Occipital lobe (tissue), 2 donors: ENCODE results near the gene OR13C2. TPM values are rescaled to one million over a fixed set of nuclear protein-coding genes. Genes with fewer than 3 reads are reported as not detected.
"Not testable (repeated sequence)": the region's sequence is repeated elsewhere in the genome, so short reads cannot be mapped to it uniquely, and the experiment has no call there.

ENCODE experiments used
- DNase-seq: peaks from one replicate; lab custom pipeline; 2025; lab: John Stamatoyannopoulos, UW
- total RNA-seq: library from RNA; depleted of rRNA; stranded (reverse); fragments of >200 nt; gene quantifications from one replicate; pipeline ENCODE4 v1.2.3, GENCODE V29; 2014

The OR13C2 gene
- total RNA-seq = not detected

- DNase-seq = not testable (repeated sequence)
Observed at GRCh38 chr9:104605527-104605926, at the start of gene OR13C2. Gene OR13C2, minus strand, starts transcription at chr9:104605627. Its CDS starts 0 bp downstream, at chr9:104605627.

GRCh38 chr9:104635456-104635855, 30.0 kb upstream of the OR13C2 start:
- DNase-seq = no peak

DNA sequence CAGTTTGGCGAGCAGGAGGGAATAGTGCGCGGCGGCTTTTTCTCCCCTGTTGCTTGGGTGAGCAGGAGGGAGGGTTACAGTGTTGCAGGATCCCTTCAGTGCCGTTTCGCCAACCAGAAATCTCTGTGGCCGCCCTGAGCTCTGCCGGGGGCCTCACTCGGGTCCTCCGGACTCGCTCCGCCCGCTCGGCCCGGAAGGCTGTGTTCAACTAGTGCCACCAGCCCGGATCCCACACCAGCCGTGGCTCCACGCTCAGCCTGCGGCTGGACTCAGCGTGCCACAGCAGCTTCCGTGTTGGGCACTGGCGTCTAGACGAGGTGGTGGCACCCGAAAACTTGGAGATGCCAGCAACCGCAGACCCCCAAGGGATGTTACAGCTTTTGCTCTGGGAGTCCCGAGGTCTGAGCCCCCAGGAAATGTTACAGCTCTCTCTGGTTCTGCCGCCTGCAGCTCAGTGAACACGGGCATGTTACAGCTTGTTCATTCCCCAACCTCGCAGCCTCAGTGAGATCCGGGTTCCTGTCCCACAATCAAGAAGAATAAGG, 28.6 kb upstream of the OR13C2 start:
- DNase-seq = no peak

GRCh38 chr9:104625964-104626363, 20.5 kb upstream of the OR13C2 start:
- not testable (repeated sequence) for DNase-seq

DNA sequence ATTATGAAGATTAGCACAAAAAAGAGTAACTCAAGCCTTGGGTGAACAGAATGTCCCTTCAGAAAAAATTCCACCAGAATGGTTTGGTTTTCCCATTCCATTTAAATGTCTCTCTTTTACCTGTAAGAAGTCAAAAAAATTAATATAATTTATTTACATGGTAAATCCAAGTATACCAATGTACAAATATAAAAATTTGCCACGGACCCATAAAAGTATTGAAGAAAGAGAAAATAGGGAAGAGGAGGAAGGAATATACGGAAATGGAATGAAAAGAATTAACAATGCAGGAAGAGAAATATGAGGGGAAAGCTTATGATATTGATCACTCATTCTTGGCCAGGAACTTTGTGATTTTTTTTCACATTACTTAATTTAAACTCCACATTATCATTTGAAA, 12.7 kb upstream of the OR13C2 start, which contains the start of gene OR13C9:
TSS of gene OR13C9 (minus strand) at position 101 of the 400 bp plus-strand sequence. CDS start at position 101, 0 bp downstream.
- DNase-seq = no peak

GRCh38 chr9:104617418-104617817, 12.0 kb upstream of the OR13C2 start:
- DNase-seq = no peak

DNA sequence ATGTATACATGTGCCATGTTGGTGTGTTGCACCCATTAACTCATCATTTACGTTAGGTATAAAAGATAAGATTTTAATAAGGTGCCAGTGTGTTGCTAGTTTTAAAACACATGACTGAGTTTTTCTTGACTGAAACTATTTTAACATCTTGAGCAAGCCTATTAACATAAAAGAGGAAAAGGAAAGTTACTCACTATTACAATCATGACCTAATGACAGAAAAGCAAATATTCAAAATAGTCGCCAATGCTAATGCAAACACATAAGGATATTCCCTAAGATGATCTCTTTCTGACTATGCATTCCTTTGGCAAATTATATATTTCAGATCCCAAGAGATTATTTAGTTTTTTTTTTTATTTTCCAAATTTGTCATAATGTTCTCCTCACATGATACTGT, 5.8 kb upstream of the OR13C2 start:
- DNase-seq = no peak

- DNase-seq = no peak
Observed at GRCh38 chr9:104608336-104608735, 2.9 kb upstream of the OR13C2 start.

DNA sequence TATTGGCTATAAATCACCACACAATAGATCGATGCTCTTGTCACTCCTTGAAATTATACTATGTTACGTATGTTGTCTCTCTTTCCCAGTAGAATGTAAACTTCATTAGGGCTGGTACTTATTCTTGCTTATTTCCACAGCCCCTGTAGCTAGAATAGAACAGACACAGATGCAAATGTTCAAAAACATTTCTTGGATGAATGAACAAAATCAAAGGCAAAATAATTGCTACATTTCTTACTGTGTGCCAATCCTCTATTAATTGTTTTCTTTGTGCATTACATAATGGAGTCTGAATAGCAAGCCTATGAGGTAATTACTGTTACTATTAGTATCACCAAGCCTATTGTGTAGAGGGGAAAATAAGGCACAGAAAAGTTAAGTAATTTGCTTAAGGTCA, 725 bp upstream of the OR13C2 start:
- DNase-seq = no peak

GRCh38 chr9:104604801-104605200, 626 bp downstream of the OR13C2 start:
- no peak for DNase-seq

DNA sequence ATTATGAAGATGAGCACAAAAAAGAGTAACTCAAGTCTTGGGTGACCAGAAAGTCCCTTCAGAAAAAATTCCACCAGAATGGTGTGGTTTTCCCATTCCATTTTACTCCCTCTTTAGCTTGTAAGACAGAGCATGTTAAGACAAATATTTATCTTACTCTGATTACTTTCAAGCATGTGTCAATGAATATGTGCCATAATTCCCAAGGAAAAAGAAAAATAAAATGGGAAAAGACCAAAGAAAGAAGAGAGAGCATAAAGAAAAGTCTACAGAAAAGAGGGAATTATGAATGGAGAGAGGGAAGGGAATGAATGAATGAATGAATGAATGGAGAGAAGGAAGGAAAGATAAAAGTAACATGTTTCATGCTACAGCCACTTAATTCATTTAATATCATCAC, 6.1 kb downstream of the OR13C2 start, which contains the start of gene OR13C5:
TSS of gene OR13C5 (minus strand) at position 101 of the 400 bp plus-strand sequence. CDS start at position 101, 0 bp downstream.
- not testable (repeated sequence) for DNase-seq

DNA sequence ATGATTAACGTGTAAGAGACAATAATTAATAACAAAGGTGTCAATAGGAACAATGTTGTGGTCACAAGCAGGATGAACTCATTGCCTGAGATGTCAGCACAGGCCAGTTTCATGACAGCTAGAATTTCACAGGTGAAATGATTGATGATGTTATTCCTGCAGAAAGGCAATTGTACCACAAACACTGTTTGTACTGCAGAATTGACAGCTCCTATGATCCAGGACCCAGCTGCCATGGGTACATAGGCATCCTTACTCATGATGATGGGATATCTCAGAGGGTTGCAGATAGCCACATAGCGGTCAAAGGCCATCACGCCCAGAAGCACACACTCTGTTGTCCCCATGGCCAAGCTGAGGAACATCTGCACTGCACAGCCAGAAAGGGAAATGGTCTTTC, 6.7 kb downstream of the OR13C2 start:
- not testable (repeated sequence) for DNase-seq

DNA sequence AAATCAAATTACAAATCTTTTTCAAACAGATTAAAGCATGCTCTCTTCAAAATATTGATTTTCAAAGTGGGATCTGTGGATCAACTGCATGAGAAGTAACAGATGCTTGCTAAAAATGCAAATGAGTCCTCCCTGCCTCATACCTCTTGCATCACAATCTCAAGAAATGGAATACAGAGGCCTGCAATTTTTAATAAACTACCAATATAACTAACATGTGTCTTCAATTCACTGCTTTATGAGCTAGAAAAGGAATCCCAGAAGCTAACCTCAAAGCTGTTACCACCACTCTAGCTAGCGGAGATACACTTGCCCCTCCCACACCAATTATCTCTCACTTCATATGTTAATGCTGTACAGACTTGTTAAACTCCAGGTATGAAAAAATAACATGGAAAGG, 15.8 kb downstream of the OR13C2 start:
- no peak for DNase-seq

- DNase-seq = no peak
Observed at GRCh38 chr9:104586496-104587180, 18.8 kb downstream of the OR13C2 start.

GRCh38 chr9:104580562-104580961, 24.9 kb downstream of the OR13C2 start:
- DNase-seq = no peak

- DNase-seq = no peak
Observed at GRCh38 chr9:104577263-104577662, 28.2 kb downstream of the OR13C2 start.

GRCh38 chr9:104575456-104575855, 30.0 kb downstream of the OR13C2 start:
- DNase-seq = no peak

GRCh38 chr9:104572612-104573011, 32.8 kb downstream of the OR13C2 start:
- DNase-seq = no peak

DNA sequence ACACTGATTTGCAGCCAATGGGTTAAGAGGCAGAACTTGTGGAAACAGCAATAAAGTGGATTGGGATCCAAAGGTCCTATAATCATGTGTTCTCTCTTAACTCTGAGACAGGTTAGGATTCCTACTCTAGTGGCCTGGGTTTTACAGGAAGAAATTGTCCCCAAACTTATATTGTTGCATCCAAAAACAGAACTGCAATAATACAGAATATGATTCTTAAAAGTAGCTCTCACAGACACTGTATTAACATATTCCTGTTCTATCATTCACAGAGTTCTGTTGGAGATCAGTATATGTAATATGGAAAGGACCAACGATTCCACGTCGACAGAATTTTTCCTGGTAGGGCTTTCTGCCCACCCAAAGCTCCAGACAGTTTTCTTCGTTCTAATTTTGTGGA, 36.6 kb downstream of the OR13C2 start, which contains the start of gene OR13C8:
TSS of gene OR13C8 (plus strand) at position 301 of the 400 bp plus-strand sequence. CDS start at position 301, 0 bp downstream.
- no peak for DNase-seq

- DNase-seq = no peak
Observed at GRCh38 chr9:104564358-104564757, 41.1 kb downstream of the OR13C2 start.

- no peak for DNase-seq
Observed at GRCh38 chr9:104556830-104557634, 48.4 kb downstream of the OR13C2 start.

DNA sequence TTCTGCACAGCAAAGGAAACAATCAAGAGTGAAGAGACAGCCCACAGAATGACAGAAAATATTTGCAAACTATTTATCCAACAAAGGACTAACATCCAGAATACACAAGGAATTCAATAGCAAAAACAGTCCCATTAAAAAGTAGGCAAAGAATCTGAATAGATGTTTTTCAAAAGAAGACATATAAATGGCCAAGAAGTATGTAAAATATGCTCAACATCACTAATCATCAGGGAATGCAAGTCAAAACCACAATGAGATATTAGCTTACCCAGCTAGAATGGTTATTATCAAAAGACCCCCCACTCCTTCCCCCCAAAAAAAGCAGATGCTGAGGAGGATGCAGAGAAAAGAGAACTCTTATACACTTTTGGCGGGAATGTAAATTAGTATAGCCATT, 49.9 kb downstream of the OR13C2 start:
- no peak for DNase-seq
